ENCODE measurements around the gene PRKCA.

DNA sequence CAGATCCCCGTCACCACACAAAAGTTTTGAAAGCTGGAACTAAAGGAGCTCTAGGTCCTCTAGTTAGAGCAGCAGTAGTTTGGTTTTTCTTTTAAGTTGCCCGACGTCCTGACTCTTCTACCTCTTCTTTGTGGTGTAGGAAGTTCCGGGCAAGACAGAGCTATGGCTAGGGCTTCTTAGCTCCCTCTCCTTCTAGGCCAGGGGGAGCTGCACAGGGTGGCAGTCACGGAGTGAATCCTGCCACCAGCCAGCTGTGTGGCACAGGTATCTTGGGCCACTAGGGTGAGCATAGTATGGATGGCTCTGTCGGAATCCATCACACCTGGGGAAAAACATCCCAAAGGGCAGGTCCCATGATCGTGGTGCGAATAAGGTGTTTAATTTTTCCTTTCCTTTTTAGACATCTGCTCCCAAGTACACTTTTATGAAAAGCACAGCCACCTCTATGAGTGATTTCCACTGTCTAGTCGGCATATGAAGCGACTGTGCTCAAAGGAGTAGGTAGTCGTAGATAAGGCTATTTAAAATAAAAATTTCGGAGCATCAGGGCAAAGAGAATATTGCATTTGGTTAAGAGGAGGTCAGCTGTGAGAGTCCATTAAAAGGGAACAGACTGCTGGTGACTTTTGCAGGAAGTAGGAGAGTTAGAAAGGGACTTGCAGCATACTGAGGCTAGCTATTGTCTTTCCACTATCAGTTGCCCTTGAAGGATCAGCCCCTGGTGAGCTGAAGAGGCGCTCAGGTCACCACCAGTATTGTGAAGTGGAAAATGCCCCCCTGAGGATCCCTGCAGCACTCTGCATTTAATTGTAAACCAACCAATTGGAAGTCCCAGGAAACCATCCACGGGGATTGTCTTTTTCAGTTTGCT lies 2.1 kb downstream of the PRKCA start:
- TF ChIP-seq, protein P1, sequence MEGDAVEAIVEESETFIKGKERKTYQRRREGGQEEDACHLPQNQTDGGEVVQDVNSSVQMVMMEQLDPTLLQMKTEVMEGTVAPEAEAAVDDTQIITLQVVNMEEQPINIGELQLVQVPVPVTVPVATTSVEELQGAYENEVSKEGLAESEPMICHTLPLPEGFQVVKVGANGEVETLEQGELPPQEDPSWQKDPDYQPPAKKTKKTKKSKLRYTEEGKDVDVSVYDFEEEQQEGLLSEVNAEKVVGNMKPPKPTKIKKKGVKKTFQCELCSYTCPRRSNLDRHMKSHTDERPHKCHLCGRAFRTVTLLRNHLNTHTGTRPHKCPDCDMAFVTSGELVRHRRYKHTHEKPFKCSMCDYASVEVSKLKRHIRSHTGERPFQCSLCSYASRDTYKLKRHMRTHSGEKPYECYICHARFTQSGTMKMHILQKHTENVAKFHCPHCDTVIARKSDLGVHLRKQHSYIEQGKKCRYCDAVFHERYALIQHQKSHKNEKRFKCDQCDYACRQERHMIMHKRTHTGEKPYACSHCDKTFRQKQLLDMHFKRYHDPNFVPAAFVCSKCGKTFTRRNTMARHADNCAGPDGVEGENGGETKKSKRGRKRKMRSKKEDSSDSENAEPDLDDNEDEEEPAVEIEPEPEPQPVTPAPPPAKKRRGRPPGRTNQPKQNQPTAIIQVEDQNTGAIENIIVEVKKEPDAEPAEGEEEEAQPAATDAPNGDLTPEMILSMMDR (conservative IDR thresholded peaks at IDR 0.05; ENCODE audit: low read depth in 2 of 2): no peak
- no peak for TF ChIP-seq EZH2phosphoT487 (IDR thresholded peaks at IDR 0.05; ENCODE audit: unreplicated experiment)
- TF ChIP-seq, protein P2, sequence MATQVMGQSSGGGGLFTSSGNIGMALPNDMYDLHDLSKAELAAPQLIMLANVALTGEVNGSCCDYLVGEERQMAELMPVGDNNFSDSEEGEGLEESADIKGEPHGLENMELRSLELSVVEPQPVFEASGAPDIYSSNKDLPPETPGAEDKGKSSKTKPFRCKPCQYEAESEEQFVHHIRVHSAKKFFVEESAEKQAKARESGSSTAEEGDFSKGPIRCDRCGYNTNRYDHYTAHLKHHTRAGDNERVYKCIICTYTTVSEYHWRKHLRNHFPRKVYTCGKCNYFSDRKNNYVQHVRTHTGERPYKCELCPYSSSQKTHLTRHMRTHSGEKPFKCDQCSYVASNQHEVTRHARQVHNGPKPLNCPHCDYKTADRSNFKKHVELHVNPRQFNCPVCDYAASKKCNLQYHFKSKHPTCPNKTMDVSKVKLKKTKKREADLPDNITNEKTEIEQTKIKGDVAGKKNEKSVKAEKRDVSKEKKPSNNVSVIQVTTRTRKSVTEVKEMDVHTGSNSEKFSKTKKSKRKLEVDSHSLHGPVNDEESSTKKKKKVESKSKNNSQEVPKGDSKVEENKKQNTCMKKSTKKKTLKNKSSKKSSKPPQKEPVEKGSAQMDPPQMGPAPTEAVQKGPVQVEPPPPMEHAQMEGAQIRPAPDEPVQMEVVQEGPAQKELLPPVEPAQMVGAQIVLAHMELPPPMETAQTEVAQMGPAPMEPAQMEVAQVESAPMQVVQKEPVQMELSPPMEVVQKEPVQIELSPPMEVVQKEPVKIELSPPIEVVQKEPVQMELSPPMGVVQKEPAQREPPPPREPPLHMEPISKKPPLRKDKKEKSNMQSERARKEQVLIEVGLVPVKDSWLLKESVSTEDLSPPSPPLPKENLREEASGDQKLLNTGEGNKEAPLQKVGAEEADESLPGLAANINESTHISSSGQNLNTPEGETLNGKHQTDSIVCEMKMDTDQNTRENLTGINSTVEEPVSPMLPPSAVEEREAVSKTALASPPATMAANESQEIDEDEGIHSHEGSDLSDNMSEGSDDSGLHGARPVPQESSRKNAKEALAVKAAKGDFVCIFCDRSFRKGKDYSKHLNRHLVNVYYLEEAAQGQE (IDR thresholded peaks at IDR 0.05; ENCODE audit: unreplicated experiment): no peak
